ENCODE results near the gene ZWILCH.

ZWILCH gene

DNA sequence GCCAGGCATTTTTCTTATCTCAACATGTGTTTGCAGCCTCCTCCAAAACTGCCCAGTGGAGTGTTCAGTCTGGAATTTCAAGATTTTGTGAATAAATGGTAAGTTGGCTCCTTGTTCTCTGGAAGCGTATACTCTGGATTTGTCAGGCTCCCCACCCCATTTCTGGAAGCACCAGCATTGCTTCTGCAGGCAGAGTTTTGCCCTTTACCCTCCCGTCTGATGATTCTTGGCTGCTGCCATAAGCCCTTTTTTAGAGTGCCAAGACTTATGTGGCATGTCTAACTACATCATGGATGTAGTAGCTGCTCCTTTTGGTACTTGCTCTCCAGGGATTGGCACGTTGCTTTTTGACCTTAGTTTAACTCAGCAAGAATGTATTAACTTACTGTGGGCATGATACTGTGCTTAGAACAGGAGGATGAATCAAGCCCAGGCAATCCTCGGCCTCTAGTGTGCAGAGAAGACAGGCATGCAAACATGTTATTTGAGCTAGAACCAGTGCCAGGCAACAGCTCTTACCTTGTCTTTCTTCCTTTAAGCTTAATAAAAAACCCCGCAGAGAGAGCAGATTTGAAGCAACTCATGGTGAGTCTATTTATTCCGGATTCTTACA lies 15.8 kb upstream of the ZWILCH start:
- TF ChIP-seq, protein P1, sequence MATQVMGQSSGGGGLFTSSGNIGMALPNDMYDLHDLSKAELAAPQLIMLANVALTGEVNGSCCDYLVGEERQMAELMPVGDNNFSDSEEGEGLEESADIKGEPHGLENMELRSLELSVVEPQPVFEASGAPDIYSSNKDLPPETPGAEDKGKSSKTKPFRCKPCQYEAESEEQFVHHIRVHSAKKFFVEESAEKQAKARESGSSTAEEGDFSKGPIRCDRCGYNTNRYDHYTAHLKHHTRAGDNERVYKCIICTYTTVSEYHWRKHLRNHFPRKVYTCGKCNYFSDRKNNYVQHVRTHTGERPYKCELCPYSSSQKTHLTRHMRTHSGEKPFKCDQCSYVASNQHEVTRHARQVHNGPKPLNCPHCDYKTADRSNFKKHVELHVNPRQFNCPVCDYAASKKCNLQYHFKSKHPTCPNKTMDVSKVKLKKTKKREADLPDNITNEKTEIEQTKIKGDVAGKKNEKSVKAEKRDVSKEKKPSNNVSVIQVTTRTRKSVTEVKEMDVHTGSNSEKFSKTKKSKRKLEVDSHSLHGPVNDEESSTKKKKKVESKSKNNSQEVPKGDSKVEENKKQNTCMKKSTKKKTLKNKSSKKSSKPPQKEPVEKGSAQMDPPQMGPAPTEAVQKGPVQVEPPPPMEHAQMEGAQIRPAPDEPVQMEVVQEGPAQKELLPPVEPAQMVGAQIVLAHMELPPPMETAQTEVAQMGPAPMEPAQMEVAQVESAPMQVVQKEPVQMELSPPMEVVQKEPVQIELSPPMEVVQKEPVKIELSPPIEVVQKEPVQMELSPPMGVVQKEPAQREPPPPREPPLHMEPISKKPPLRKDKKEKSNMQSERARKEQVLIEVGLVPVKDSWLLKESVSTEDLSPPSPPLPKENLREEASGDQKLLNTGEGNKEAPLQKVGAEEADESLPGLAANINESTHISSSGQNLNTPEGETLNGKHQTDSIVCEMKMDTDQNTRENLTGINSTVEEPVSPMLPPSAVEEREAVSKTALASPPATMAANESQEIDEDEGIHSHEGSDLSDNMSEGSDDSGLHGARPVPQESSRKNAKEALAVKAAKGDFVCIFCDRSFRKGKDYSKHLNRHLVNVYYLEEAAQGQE (IDR thresholded peaks at IDR 0.05; ENCODE audit: insufficient read depth in 1 of 2, low read depth in 2 of 2, low read length in 2 of 2) = no peak
- TF ChIP-seq SIN3A (IDR thresholded peaks at IDR 0.05; ENCODE audit: borderline replicate concordance, insufficient read depth, low read length) (no peak), FOXP2 (optimal IDR thresholded peaks at IDR 0.05; ENCODE audit: borderline replicate concordance, extremely low read depth, extremely low read length, insufficient read depth) (no peak), POLR2AphosphoS5 (IDR thresholded peaks at IDR 0.05; ENCODE audit: low read depth, low read length) (no peak), TAF1 (IDR thresholded peaks at IDR 0.05; ENCODE audit: borderline replicate concordance, insufficient read depth, low read length) (no peak)

- no peak for TF ChIP-seq TAF1 (IDR thresholded peaks at IDR 0.05; ENCODE audit: borderline replicate concordance, insufficient read depth, low read length)
- TF ChIP-seq FOXP2 (optimal IDR thresholded peaks at IDR 0.05; ENCODE audit: borderline replicate concordance, extremely low read depth, extremely low read length, insufficient read depth) = no peak
- no peak; the same call in 1 of the 2 replicates for TF ChIP-seq POLR2AphosphoS5 (IDR thresholded peaks at IDR 0.05; ENCODE audit: low read depth, low read length)
- TF ChIP-seq SIN3A (IDR thresholded peaks at IDR 0.05; ENCODE audit: borderline replicate concordance, insufficient read depth, low read length) = no peak
- TF ChIP-seq, protein P1 (IDR thresholded peaks at IDR 0.05; ENCODE audit: insufficient read depth in 1 of 2, low read depth in 2 of 2, low read length in 2 of 2) = no peak
Observed at GRCh38 chr15:66491846-66492245, 13.3 kb upstream of the ZWILCH start.

GRCh38 chr15:66494262-66494661 lies 10.9 kb upstream of the ZWILCH start:
- TF ChIP-seq FOXP2 (optimal IDR thresholded peaks at IDR 0.05; ENCODE audit: borderline replicate concordance, extremely low read depth, extremely low read length, insufficient read depth) = no peak
- no peak for TF ChIP-seq TAF1 (IDR thresholded peaks at IDR 0.05; ENCODE audit: borderline replicate concordance, insufficient read depth, low read length)
- no peak for TF ChIP-seq POLR2AphosphoS5 (IDR thresholded peaks at IDR 0.05; ENCODE audit: low read depth, low read length)
- TF ChIP-seq, protein P1 (IDR thresholded peaks at IDR 0.05; ENCODE audit: insufficient read depth in 1 of 2, low read depth in 2 of 2, low read length in 2 of 2) = no peak
- no peak for TF ChIP-seq SIN3A (IDR thresholded peaks at IDR 0.05; ENCODE audit: borderline replicate concordance, insufficient read depth, low read length)

DNA sequence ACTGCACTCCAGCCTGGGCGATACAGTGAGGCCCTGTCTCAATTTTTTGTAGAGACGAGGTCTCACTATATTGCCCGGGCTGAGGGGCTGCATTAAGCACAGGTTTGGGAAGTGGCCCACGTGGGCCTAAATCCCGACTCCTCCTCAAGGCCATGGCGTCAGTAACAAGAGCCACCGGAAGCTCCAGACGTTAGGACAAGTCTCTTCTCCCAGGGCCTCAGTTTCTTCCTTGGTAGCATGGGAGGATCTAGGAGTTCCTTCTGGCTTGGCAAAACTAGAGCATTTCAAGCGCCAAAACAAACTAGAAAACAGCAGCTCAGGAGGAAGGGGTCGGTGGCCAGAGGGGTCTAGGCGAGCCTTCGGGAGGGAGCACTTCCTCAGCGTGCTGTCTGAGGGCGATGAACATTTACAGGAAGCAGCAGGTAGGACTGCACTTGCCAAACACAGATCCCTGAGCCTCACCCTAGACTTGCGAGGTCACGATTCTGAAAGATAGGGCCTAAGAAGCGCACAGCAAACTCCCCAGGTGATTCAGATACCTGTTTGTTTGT lies 8.1 kb upstream of the ZWILCH start:
- TF ChIP-seq TAF1 (IDR thresholded peaks at IDR 0.05; ENCODE audit: borderline replicate concordance, insufficient read depth, low read length) (0 out of 2 replicates have a peak, but pooled peaks have one; percentile 15), FOXP2 (optimal IDR thresholded peaks at IDR 0.05; ENCODE audit: borderline replicate concordance, extremely low read depth, extremely low read length, insufficient read depth) (no peak)

DNA sequence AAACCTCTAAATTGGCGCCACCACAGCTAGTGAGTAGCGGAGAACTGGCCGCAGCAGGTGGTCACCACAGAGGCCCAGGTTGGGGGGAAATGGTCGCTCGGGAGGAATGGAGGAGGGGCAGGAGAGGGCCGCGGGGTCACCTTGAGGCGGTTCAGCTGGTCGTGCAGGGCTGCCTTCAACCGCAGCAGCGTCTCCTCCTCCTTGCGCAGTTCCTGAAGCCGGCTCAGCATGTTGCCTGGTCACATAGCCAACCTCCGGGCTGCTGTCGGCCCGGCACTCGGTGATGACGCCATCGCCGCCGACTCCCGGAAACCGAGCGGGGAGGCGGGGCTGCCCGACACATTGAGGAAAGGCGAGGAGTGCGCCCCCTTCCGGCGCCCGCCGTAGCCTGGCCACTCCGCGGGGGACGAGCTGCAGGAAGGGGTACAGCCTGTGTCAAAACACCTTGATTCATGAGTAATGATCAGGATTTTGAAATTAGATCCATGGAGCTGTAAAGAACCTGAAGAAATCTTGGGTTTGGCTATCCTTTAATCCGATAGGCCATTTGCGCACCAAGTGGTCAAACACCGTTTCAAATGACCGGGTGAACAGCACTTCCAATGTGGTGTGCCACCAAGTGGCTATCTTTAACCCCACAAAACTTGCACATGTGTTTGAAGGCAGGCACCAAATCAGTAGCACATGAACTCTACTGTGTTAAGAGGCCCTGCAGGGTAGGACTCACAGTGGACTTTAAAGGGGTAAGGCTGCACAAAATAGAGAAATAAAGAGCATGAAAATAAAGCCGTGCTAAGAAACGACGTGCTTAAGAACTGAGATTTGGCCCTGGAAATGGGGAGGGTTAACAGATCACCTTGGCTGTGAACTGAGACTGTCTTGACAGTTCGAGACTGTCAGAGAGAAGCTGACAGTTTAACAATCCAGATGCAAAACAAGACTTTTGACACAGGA lies 7.3 kb upstream of the ZWILCH start, which contains the start of gene SNAPC5:
Gene SNAPC5, minus strand, starts transcription at position 261 of the 954 bp plus-strand sequence. Its CDS starts 31 bp downstream, at position 230.
- TF ChIP-seq, protein P1 (IDR thresholded peaks at IDR 0.05; ENCODE audit: insufficient read depth in 1 of 2, low read depth in 2 of 2, low read length in 2 of 2) = no peak
- TF ChIP-seq FOXP2 (optimal IDR thresholded peaks at IDR 0.05; ENCODE audit: borderline replicate concordance, extremely low read depth, extremely low read length, insufficient read depth) (peak; percentile 99), SIN3A (IDR thresholded peaks at IDR 0.05; ENCODE audit: borderline replicate concordance, insufficient read depth, low read length) (no peak; the same call in 1 of the 2 replicates), POLR2AphosphoS5 (IDR thresholded peaks at IDR 0.05; ENCODE audit: low read depth, low read length) (peak; percentile 83), TAF1 (IDR thresholded peaks at IDR 0.05; ENCODE audit: borderline replicate concordance, insufficient read depth, low read length) (no peak; the same call in 1 of the 2 replicates)
